COR-L47 (cell line): ENCODE results near the gene SPEG.

Experiments
- DNase-seq: peaks from one replicate; lab custom pipeline; 2025; lab: John Stamatoyannopoulos, UW

The SPEG gene

GRCh38 chr2:219462349-219462748 is 27.7 kb downstream of the SPEG start:
- no peak for DNase-seq

GRCh38 chr2:219464286-219465032 is 29.8 kb downstream of the SPEG start:
- DNase-seq = no peak

- no peak for DNase-seq
These were observed 31.3 kb downstream of the SPEG start for GRCh38 chr2:219465659-219466561.

- no peak for DNase-seq
These were observed 32.4 kb downstream of the SPEG start for GRCh38 chr2:219466816-219467735.

- DNase-seq = no peak
These were observed 33.1 kb downstream of the SPEG start for GRCh38 chr2:219467736-219468075.

GRCh38 chr2:219468410-219469185 is 34.0 kb downstream of the SPEG start:
- no peak for DNase-seq

- no peak for DNase-seq
These were observed 34.6 kb downstream of the SPEG start for GRCh38 chr2:219469186-219469724.

- no peak for DNase-seq
These were observed 35.8 kb downstream of the SPEG start for GRCh38 chr2:219470429-219470828.

GRCh38 chr2:219471476-219472371 is 37.1 kb downstream of the SPEG start:
- no peak for DNase-seq

- DNase-seq = no peak
These were observed 38.1 kb downstream of the SPEG start for GRCh38 chr2:219472629-219473187.

GRCh38 chr2:219473511-219473910 is 38.9 kb downstream of the SPEG start:
- DNase-seq = no peak

GRCh38 chr2:219474285-219475060 is 39.8 kb downstream of the SPEG start:
- DNase-seq = no peak

- DNase-seq = no peak
These were observed 40.6 kb downstream of the SPEG start for GRCh38 chr2:219475278-219475677.

GRCh38 chr2:219475697-219476651 is 41.3 kb downstream of the SPEG start:
- DNase-seq = no peak

- no peak for DNase-seq
These were observed 42.1 kb downstream of the SPEG start for GRCh38 chr2:219476652-219477151.

- DNase-seq = no peak
These were observed 42.5 kb downstream of the SPEG start for GRCh38 chr2:219477179-219477578.

GRCh38 chr2:219477815-219478214 is 43.2 kb downstream of the SPEG start:
- DNase-seq = no peak

GRCh38 chr2:219478916-219479315 is 44.3 kb downstream of the SPEG start:
- no peak for DNase-seq
